Measurements from ENCODE around the gene NAA15. TPM values are rescaled to one million over a fixed set of nuclear protein-coding genes. Genes with fewer than 3 reads are reported as not detected.
"Not testable (repeated sequence)": the region's sequence is repeated elsewhere in the genome, so short reads cannot be mapped to it uniquely, and the experiment has no call there.

Gene NAA15
- total RNA-seq, 2 donors from 2014 or later, result 71.0 to 86.6 TPM

DNA sequence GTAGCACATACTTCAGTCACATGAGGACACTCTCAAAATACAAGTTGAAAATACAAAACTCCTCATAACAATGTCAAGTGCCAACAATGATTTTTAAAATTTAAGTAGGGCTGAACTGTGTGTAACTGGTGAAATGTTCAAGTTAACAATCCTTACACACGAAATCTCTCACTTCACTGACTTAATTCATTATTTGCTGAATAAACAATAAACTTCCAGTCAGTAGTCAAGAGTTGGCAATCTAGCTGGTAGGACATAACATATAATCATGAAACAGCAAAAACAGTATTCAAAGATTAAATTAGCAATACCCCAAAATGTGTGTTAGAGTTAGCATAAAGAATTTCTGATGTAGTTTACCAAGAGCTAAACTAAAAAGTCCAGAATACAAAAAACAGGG lies 150.7 kb downstream of the NAA15 start:
- Mint-ChIP-seq H3K9me3 (no peaks in the 10 kb centered on the region), H3K27ac (no peak overlapping the region), H3K36me3 (peaks cover 6 to 21% of the 10 kb centered on the region in 2 donors)
- DNase-seq (ENCODE audit: low spot score in 2 of 2) (no peak), ATAC-seq (no peak)

DNA sequence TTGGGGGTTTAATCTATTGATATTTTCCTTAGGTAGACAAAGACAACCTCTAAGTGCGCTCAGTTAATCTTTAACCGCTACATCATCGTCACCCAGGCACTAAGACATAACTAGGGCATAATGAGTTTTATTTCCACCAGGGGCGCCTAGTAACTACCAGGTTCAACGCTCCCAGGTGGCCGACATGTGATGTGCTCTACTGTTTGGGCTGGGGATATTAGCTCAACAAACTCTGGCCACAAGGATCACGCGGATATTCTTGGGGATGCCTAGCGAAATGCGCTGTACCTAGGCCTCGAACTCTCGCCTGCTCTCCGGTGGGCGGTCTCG lies 151.7 kb downstream of the NAA15 start:
- Mint-ChIP-seq H3K9me3 (no peaks in the 10 kb centered on the region), H3K27ac (peak overlapping the region; percentile 94 to 98), H3K36me3 (peaks cover 6 to 21% of the 10 kb centered on the region in 2 donors)
- DNase-seq (ENCODE audit: low spot score in 2 of 2) (peak in 1 of 2 donors; percentile 69), ATAC-seq (peak; percentile 44 to 52)

DNA sequence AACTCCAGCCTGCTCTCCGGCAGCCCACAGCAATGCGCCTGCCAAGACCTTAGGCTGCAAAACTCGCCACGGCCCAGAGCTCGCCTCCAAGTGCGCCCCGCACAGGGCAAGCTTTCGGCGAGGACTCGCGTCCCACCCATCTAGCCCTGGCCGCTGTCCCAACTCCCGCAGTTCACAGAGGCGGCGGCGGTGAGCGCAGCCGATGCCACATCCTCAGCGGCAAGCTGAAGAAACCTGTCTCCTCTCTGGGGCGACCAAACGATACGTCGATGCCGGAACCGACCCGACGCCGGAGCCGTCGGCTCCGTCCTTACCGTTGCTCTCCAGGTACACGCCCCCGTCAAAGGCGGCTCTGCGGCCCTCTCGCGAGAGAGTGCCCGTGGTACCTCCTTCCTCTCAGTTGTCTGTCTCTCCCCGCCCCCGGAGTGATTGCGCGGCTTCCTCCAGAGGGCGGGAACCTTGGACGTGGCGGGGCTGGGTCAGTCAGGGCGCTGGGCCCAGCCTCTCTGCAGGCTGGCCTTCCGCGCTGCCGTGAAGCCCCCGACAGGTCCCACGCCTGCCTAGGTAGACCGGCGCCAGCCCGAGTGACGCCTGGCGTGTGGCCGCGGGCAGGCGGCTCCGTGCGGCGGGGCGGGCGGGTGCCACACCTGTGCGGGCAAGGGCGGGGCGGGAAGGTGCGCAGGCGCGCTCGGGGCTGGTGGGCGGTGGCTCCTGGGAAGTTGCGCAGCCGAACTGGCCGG lies 152.2 kb downstream of the NAA15 start:
- Mint-ChIP-seq H3K27ac (peak overlapping the region; percentile 94 to 98), H3K9me3 (no peaks in the 10 kb centered on the region), H3K36me3 (peaks cover 6 to 21% of the 10 kb centered on the region in 2 donors)
- ATAC-seq (peak; percentile 91), DNase-seq (ENCODE audit: low spot score in 2 of 2) (peak; percentile 94 to 98)

DNA sequence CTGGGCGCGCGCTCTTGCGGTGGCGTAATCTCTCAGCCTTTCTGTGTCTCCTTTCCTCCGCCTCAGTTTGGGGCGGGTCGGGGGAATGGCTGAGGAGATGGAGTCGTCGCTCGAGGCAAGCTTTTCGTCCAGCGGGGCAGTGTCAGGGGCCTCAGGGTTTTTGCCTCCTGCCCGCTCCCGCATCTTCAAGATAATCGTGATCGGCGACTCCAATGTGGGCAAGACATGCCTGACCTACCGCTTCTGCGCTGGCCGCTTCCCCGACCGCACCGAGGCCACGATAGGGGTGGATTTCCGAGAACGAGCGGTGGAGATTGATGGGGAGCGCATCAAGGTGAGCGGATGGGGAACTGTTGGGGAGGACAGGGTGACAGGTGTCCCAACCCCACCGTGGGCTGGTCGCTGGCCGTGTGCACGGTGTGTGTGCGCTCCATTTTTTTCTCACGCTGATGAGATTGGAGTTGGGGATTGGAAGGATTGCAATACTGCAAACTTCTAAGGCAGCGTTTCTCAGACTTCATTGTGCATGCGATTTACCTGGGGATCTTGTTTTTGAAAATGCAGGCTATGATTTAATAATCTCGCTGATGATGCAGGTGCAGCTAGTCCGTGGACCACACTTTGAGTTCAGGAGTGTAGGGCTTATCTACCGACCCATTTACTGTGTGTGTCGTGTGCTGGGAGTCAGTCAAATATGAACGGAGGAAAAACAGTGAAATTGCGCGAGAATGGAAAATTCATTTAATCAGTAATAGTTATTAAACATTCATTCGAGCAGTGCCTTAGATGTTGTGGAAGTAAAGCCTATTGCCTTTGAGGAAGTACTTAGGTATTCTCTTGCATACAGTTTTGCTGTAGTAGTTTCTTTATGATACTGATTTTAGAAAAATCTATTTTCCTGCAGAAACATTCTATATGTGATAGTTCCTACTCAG lies 153.1 kb downstream of the NAA15 start, which contains the start of gene RAB33B:
Gene RAB33B, plus strand, starts transcription at position 11 of the 935 bp plus-strand sequence. Its CDS starts 75 bp downstream, at position 86.
- peak; percentile 3 to 6 for ATAC-seq
- no peak for DNase-seq (ENCODE audit: low spot score in 2 of 2)
- peaks cover 6 to 21% of the 10 kb centered on the region in 2 donors for H3K36me3 Mint-ChIP-seq
- no peaks in the 10 kb centered on the region for H3K9me3 Mint-ChIP-seq
- H3K27ac Mint-ChIP-seq, result peak within 1 kb of the TSS; percentile 94 to 98

DNA sequence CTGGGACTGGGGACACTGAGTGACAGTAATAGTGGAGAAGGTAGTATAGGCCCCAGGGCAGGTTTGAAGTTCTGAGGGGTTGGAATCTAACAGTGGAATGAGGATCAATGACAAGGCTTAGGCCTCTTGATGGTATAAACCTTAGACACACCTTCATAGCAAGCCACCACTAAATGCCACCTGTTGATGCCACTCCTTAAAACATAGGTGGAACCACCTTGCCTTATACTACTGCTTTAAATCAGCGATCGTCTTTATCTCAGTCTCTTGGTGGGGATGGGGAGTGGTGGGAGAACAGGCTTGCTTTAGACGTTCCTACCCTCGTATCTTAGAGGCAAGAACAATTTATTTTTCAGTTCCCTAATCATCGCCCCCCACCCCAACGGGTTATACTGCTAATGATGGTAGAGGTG lies 153.8 kb downstream of the NAA15 start:
- no peak for DNase-seq (ENCODE audit: low spot score in 2 of 2)
- H3K36me3 Mint-ChIP-seq, result peaks cover 6 to 21% of the 10 kb centered on the region in 2 donors
- H3K27ac Mint-ChIP-seq, result peak overlapping the region in 1 of 2 donors; percentile 94
- no peaks in the 10 kb centered on the region for H3K9me3 Mint-ChIP-seq
- no peak for ATAC-seq

DNA sequence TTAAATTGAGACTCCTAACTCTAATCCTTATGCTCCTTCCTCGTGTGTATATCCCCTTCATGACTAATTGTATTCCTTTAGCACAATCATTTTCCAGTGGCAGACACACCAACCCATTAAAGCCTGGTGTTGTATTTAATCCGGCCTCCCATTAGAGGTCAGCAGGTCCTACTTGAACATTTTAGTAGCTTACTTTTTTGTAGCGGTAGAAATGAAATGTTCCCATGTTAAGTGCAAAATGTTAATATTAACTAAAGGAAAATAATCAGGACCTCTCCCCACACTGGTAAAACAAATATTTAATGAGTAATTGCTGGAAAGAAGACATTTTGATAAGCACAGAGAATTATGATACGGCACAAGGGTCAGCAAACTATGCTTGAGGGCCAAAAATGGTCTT lies 156.0 kb downstream of the NAA15 start:
- Mint-ChIP-seq H3K36me3 (peaks cover 6 to 21% of the 10 kb centered on the region in 2 donors), H3K9me3 (no peaks in the 10 kb centered on the region), H3K27ac (no peak overlapping the region)
- DNase-seq (ENCODE audit: low spot score in 2 of 2) (no peak), ATAC-seq (no peak)

DNA sequence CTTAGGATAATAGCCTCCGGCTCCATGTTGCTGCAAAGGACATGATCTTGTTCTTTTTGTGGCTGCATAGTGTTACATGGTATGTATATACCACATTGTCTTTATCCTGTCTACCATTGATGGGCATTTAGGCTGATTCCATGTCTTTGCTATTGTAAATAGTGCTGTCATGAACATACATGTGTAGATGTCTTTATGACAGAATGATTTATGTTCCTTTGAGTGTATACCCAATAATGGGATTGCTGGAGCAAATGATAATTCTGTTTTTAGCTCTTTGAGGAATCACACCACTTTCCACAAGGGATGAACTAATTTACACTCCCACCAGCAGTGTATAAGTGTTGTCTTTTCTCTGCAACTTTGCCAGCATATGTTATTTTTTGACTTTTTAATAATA lies 157.2 kb downstream of the NAA15 start:
- H3K9me3 Mint-ChIP-seq, result no peaks in the 10 kb centered on the region
- no peak overlapping the region for H3K27ac Mint-ChIP-seq
- DNase-seq (ENCODE audit: low spot score in 2 of 2) (no peak), ATAC-seq (no peak)
- peaks cover 8 to 11% of the 10 kb centered on the region in 2 donors for H3K36me3 Mint-ChIP-seq

DNA sequence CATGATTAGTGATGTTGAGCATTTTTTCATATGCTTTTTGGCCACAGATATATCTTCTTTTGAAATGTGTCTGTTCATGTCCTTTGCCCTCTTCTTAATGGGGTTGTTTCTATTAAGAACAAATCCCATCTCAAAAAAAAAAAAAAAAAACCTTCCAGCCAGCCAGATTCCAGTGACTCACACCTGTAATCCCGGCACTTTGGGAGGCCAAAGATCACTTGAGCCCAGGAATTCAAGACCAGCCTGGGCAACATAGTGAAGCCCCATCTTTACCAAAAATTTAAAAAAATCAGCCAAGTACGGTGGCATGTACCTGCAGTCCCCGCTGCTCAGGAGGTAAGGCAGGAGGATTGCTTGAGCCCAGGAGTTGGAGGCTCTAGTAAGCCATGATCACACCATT lies 157.7 kb downstream of the NAA15 start:
- Mint-ChIP-seq H3K9me3 (no peaks in the 10 kb centered on the region), H3K27ac (no peak overlapping the region), H3K36me3 (peaks cover 13% of the 10 kb centered on the region in 2 donors)
- DNase-seq (ENCODE audit: low spot score in 2 of 2) (no peak), ATAC-seq (no peak)

DNA sequence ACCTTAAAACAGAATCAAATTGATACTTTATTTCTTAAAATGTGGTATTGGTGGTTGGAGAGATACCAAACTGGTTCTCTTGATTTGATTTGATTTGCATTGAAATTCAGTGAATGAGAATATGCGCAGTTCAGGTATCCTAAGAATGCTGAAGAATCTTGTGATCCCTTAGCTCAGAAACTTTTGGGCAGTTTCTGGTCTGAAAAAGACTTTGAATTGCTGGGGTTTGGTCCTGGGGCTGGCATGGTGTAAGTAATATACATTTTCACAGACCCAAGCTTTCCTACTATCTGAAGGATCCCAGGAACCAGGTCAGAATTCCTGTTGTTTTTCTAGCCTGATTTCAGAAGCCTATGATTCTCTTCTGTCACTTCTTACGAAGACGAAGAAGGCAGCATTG lies 159.3 kb downstream of the NAA15 start:
- DNase-seq (ENCODE audit: low spot score in 2 of 2) (no peak), ATAC-seq (no peak)
- H3K27ac Mint-ChIP-seq, result no peak overlapping the region
- H3K36me3 Mint-ChIP-seq, result peaks cover 5 to 12% of the 10 kb centered on the region in 2 donors
- no peaks in the 10 kb centered on the region for H3K9me3 Mint-ChIP-seq

DNA sequence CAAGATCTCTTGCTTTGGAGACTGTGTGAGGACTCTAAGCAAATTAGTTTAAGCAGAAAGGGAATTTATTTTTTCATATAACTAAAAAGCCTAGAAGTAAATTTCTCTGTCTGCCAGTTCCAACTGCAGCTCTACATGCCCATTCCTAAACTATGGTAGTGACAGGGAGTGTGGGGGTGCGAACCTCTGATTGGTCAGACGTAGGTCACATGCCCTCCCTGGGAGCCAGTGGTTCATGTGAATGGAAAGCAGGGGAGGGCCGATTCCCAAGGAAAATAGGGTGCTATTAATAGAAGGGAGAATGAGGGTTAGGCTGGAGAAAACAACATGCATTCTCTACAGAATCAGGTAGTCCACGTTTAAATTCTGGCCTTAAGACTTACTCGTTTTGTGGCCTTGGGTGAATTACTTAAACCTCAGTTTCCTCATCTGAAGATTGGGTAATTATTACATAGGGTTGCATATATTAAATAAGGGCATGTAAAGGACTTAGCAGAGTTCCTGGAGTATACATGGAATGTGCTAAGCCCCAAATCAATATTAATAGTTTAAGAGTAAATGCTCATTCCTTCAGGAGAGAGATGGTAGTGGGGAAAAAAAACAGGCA lies 159.8 kb downstream of the NAA15 start:
- ATAC-seq (no peak), DNase-seq (ENCODE audit: low spot score in 2 of 2) (no peak)
- no peak overlapping the region for H3K27ac Mint-ChIP-seq

DNA sequence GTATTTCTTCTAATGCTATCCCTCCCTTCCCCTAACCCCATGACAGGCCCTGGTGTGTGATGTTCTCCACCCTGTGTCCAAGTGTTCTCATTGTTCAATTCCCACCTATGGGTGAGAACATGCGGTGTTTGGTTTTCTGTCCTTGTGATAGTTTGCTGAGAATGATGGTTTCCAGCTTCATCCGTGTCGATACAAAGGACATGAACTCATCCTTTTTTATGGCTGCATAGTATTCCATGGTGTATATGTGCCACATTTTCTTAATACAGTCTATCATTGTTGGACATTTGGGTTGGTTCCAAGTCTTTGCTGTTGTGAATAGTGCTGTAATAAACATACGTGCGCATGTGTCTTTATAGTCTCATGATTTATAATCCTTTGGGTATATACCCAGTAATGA lies 163.2 kb downstream of the NAA15 start:
- peaks cover 20 to 32% of the 10 kb centered on the region in 2 donors for H3K36me3 Mint-ChIP-seq
- not testable (repeated sequence) for DNase-seq (ENCODE audit: low spot score in 2 of 2); H3K27ac Mint-ChIP-seq; ATAC-seq
- H3K9me3 Mint-ChIP-seq, result peaks cover 7 to 18% of the 10 kb centered on the region in 2 donors

More for the DNA sequence above, 159.8 kb downstream of the NAA15 start:
- Mint-ChIP-seq H3K36me3 (peaks cover 5 to 12% of the 10 kb centered on the region in 2 donors), H3K9me3 (no peaks in the 10 kb centered on the region)

DNA sequence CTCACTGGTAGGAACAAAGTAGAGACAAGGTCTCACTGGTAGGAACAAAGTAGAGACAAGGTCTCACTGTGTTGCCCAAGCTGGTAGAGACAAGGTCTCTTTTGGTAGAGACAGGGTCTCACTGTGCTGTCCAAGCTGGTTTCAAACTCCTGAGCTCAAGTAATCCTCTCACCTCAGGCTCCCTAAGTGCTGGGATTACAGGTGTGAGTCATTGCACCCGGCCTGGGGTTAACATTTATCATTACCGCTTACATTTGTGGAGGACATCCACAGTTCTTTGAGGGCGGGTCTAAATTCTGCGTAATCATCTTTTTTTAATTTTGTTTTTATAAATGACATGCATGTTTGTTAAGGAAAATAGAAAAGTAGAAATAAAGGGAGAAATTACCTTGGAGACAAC lies 164.6 kb downstream of the NAA15 start:
- peaks cover 32 to 42% of the 10 kb centered on the region in 2 donors for H3K36me3 Mint-ChIP-seq
- H3K9me3 Mint-ChIP-seq, result peaks cover 11 to 27% of the 10 kb centered on the region in 2 donors
- no peak for DNase-seq (ENCODE audit: low spot score in 2 of 2)
- no peak overlapping the region for H3K27ac Mint-ChIP-seq
- no peak for ATAC-seq

DNA sequence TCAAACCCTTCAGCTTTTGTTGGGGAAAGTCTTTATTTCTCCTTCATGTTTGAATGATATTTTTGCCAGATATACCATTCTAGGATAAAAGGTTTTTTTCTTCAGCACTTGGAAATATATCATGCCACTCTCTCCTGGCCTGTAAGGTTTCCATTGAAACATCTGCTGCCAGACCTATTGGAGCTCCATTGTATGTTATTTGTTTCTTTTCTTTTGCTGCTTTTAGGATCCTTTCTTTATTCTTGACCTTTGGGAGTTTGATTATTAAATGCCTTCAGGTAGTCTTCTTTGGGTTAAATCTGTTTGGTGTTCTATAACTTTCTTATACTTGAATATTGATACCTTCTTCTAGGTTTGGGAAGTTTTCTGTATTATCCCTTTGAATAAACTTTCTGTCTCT lies 167.5 kb downstream of the NAA15 start:
- not testable (repeated sequence) for ATAC-seq; DNase-seq (ENCODE audit: low spot score in 2 of 2); H3K27ac Mint-ChIP-seq
- H3K9me3 Mint-ChIP-seq, result peaks cover 11 to 27% of the 10 kb centered on the region in 2 donors
- peaks cover 43 to 62% of the 10 kb centered on the region in 2 donors for H3K36me3 Mint-ChIP-seq

DNA sequence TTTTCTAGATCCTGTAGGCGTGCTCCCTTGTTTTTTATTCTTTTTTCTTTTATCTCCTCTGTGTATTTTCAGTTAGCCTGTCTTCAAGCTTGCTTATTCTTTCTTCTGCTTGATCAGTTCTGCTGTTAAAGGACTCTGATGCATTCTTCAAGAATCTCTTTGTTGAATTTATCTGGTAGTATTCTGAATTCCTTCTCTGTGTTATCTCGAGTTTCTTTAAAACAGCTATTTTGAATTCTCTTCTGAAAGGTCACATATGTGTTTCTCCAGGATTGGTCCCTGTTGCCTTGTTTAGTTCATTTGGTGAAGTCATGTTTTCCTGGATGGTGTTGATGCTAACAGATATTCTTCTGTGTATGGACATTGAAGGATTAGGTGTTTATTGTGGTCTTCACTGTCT lies 167.9 kb downstream of the NAA15 start:
- DNase-seq (ENCODE audit: low spot score in 2 of 2) (no peak), ATAC-seq (no peak)
- H3K27ac Mint-ChIP-seq, result no peak overlapping the region
- peaks cover 39 to 57% of the 10 kb centered on the region in 2 donors for H3K36me3 Mint-ChIP-seq
- peaks cover 11 to 27% of the 10 kb centered on the region in 2 donors for H3K9me3 Mint-ChIP-seq

All from activated naive CD4-positive, alpha-beta T cell treated with anti-CD3 and anti-CD28 coated beads, Interleukin-2, amount 50 U/mL, for 72 hours (primary cell).